HT-29 (cell line): ENCODE measurements around the gene PLEKHG2. TPM values are rescaled to one million over a fixed set of nuclear protein-coding genes. Genes with fewer than 3 reads are reported as not detected.

Source experiments
- DNase-seq: peaks from one replicate; pipeline ENCODE4 v3.0.0-alpha.2; 2015; ENCODE audit warnings: low spot score
- total RNA-seq: library from RNA; depleted of rRNA; stranded (reverse); fragments of >200 nt; shearing (Covaris generic); gene quantifications from 2 replicates; pipeline ENCODE4 v1.2.3, GENCODE V29; 2014

PLEKHG2 gene
- total RNA-seq, 1 experiment from 2014 or later: 61.2 TPM

GRCh38 chr19:39385629-39386411 is 26.6 kb upstream of the PLEKHG2 start:
- no peak for DNase-seq

DNA sequence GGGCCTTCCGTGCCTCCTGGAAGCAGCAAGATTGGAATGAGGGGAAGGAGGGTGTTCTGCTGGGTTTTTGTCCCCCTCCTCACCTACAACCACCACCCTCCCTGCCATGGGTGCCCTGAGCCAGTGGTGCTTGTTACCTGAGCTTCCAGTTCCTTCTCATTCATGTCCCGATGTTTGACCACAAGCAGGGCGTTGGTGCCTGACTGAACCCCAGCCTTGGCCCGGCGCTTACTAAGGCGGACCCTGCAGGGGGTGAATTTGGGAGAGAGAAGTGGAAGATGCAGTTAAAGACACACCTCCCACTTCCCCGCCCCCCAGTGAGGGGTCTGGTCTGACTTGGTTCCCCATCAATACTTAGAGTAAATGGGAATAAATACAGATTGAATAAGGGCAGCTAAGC is 25.9 kb upstream of the PLEKHG2 start:
- no peak for DNase-seq

DNA sequence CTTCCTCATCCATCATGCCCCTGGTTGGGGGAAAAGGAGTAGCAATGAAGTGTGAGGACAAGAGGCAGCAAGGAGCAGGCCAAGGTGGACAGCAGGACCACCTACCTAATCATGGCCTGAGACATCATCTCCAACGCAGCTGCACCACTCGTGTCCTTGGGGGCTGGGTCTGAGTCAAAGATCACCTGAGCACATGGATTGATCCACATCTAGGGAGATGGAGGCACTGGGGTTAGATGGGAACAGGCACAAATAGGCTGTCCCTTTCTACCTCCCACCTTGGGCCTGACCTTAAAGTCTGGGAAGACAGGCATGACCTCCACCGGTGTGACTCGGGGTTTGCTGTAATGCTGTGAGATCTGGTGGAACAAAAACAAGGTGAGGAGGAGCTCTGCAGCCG is 23.8 kb upstream of the PLEKHG2 start:
- no peak for DNase-seq

- no peak for DNase-seq
Observed at GRCh38 chr19:39389631-39390414, 22.6 kb upstream of the PLEKHG2 start.

GRCh38 chr19:39390451-39390750 is 22.1 kb upstream of the PLEKHG2 start:
- DNase-seq: peak; percentile 90

GRCh38 chr19:39390751-39391437 is 21.6 kb upstream of the PLEKHG2 start, which contains the start of the genes MED29 and PAF1:
Gene MED29, plus strand, starts transcription at chr19:39391378. Its CDS starts 45 bp downstream, at chr19:39391423.
Gene PAF1, minus strand, starts transcription at chr19:39391106. Its CDS starts 242 bp downstream, at chr19:39390864.
- peak; percentile 100 for DNase-seq

DNA sequence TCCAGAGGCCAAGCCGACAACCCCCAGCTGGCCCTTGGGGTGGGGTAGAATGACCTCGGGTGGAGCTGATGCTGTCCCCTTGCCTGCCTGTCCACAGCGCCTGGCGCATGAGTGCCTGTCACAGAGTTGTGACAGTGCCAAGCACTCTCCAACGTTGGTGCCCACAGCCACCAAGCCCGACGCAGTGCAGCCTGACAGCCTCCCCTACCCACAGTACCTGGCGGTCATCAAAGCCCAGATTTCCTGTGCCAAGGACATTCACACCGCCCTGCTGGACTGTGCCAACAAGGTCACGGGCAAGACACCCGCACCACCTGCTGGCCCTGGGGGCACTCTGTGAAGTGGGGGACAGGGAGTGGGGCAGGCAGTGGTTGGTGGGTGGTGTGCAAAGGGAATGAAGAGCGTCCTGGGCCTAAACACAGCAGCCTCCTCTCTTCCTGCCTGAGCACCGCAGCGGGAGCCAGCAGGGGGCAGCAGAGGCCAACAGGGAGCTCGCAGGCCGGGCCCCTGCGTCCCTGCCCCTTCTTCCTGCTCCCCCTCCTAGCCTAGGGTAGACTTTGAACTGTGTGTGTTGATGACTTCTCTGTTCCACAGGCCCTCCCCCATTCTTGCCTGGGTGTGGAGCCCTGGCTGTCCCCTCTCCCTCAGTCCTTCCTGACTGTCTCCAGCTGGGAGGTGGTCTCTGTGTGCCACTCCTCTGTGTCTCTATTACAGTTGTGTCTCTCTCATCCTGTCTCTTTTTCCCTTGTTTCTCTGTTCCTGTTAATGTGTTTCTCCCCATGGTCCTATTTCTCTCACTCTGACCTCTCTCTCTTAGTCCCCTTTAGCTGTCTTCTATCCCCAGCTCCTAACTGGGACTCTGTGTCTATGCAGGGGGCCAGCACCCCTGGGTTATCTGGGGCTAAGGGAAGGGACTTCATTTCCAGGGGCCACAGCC is 14.8 kb upstream of the PLEKHG2 start:
- peak; percentile 99 for DNase-seq

DNA sequence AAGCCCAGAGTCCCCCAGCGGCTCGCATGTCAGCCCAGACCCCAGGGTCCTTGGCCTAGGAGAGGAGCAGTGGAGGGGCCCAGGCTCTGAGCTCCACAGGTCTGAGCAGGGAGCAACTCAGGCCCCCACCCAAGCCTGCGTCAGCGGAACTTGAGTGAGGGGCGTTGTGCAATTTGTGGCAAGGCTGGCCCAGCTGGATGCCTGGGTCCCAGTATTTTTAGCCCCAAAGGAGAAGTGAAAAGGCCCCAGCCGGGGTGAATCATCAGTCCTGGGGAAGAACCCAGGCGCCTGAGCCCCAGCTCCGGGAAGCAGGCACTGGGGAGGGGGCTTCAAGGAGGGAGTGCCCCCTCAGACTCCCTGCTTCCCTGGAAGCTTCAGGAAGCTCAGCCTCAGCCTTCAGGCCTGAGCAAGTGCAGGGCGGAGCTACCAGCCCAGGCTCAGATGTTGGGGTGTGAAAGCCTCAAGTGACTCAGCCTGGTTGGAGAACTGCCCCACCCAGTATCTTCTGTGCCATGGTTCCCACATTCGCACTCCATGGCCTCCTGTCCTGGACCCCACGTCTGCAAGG is 14.1 kb upstream of the PLEKHG2 start:
- DNase-seq: peak; percentile 95

GRCh38 chr19:39399668-39400050 is 12.8 kb upstream of the PLEKHG2 start:
- no peak for DNase-seq

- DNase-seq: no peak
Observed at GRCh38 chr19:39400061-39400460, 12.4 kb upstream of the PLEKHG2 start.

- DNase-seq: no peak
Observed at GRCh38 chr19:39401070-39401548, 11.4 kb upstream of the PLEKHG2 start.

- peak; percentile 95 for DNase-seq
Observed at GRCh38 chr19:39401549-39402345, 10.7 kb upstream of the PLEKHG2 start.

GRCh38 chr19:39402346-39403300 is 9.8 kb upstream of the PLEKHG2 start:
- DNase-seq: peak; percentile 91

- DNase-seq: peak; percentile 98
Observed at GRCh38 chr19:39403331-39404312, 8.8 kb upstream of the PLEKHG2 start.

DNA sequence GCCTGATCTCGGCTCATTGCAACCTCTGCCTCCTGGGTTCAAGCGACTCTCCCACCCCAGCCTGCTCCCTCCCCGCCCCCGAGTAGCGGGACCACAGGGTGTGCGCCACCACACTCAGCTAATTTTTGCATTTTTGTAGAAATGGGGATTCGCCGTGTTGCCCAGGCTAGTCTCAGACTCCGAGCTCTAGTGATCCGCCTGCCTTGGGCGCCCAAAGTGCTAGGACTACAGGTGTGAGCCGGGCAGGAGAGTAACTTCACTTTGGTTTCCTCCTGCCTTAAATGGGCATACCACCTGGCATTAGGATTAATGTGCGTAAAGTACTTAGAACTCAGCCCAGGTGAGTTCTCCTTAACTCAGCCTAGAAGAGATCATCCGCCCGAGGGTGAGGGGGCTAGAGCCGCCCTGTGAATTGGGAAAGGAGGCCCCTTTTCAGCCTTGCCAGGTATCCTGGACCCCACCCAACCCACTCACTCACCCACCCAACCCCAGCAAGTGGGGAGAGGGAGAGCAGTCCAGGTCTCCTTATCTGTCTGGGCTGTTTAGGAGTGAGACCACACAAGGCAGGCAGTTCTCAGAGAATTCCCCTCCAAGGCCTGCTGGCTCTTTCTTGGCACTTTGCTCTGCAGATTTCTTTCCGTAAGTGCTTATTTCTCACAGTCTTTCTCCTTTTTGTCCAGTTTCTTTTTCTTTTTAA is 7.1 kb upstream of the PLEKHG2 start:
- DNase-seq: no peak

DNA sequence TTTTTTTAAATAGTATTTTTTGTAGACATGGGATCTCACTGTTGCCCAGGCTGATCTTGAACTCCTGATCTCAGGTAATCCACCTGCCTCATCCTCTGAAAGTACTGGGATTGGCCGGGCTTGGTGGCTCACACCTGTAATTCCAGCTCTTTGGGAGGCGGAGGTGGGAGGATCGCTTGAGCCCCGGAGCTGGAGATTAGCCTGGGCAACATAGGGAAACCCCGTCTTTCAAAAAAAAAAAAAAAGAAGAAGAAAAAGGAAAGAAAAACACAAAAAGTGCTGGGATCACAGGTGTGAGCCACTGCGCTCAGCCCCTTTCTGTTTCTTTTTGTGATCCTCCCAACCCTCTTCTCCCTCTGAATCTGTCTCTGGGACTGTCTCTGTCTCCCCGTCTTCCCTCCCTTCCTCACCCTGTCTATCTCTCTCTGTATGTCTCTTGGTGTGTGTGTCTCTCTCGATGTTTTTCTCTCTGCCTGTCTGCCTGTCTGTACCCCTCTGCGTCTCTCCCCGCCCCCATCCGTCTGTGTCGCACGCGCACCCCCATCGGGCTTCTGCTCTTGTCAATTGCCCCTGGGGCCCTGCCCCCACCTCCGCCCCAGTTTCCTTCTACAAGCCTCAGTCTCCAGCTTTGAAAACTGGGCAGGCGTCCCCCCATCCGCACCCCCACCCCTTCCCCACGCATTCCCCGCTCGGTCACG is 6.4 kb upstream of the PLEKHG2 start:
- DNase-seq: no peak
